ENCODE results near the gene LTA.
"Not testable (repeated sequence)": the region's sequence is repeated elsewhere in the genome, so short reads cannot be mapped to it uniquely, and the experiment has no call there.

LTA gene

GRCh38 chr6:31590691-31591090 lies 18.6 kb downstream of the LTA start:
- DNase-seq = not testable (repeated sequence)

- DNase-seq = no peak
These were observed 20.3 kb downstream of the LTA start for GRCh38 chr6:31592396-31592771.

GRCh38 chr6:31597006-31597405 lies 24.9 kb downstream of the LTA start:
- DNase-seq = no peak

- no peak for DNase-seq
These were observed 35.2 kb downstream of the LTA start for GRCh38 chr6:31607317-31607716.

GRCh38 chr6:31609519-31610406 lies 37.7 kb downstream of the LTA start:
- DNase-seq = no peak

GRCh38 chr6:31610968-31611367 lies 38.9 kb downstream of the LTA start:
- no peak for DNase-seq

GRCh38 chr6:31614075-31614619 lies 42.1 kb downstream of the LTA start:
- no peak for DNase-seq

GRCh38 chr6:31614684-31615578 lies 42.8 kb downstream of the LTA start, which contains the start of gene AIF1:
TSS of gene AIF1 (plus strand) at chr6:31615234. CDS start at chr6:31615330, 96 bp downstream.
- no peak for DNase-seq

- DNase-seq = no peak
These were observed 43.7 kb downstream of the LTA start for GRCh38 chr6:31615748-31616147.

GRCh38 chr6:31617010-31617409 lies 44.9 kb downstream of the LTA start:
- DNase-seq = no peak

- DNase-seq = no peak
These were observed 47.9 kb downstream of the LTA start for GRCh38 chr6:31619805-31620585.

GRCh38 chr6:31620586-31621319 lies 48.7 kb downstream of the LTA start, which contains the start of gene PRRC2A:
TSS of gene PRRC2A (plus strand) at chr6:31620715. CDS start at chr6:31622790, 2,075 bp downstream.
- peak; percentile 35 for DNase-seq

- no peak for DNase-seq
These were observed 49.3 kb downstream of the LTA start for GRCh38 chr6:31621320-31621939.

- no peak for DNase-seq
These were observed 49.9 kb downstream of the LTA start for GRCh38 chr6:31621991-31622390.

- no peak for DNase-seq
These were observed 50.6 kb downstream of the LTA start for GRCh38 chr6:31622684-31623091.

Data from cortex of kidney (tissue), 1 donor.